Left lobe of liver (tissue), 2 donors: ENCODE measurements around the gene ACMSD. TPM values are rescaled to one million over a fixed set of nuclear protein-coding genes. Genes with fewer than 3 reads are reported as not detected.

Source experiments
- ATAC-seq: fragments of 200-7000 bp; cut with Tn5 transposase; one replicate; pipeline ENCODE4 v1.9.1; 2020; ENCODE audit warnings: mild to moderate bottlenecking, moderate library complexity
- DNase-seq: peaks from one replicate; pipeline ENCODE4 v3.0.0-alpha.2; 2020; ENCODE audit warnings: low spot score
- total RNA-seq: library from RNA; stranded (reverse); gene quantifications from one replicate; pipeline ENCODE4 v1.2.1, GENCODE V29; 2021
- donor health status: DM: no; HTN: no; CAD: no; lungs with moderate emphysema.
- donor health status: DM: no; HTN: yes; CAD: no.

The ACMSD gene
- total RNA-seq, 1 donor from 2014 or later = 123 TPM

GRCh38 chr2:134936691-134937090 lies 98.3 kb downstream of the ACMSD start:
- ATAC-seq (no peak), DNase-seq (no peak)

GRCh38 chr2:134943540-134943939 lies 105.1 kb downstream of the ACMSD start:
- ATAC-seq = no peak

GRCh38 chr2:134944975-134945374 lies 106.6 kb downstream of the ACMSD start:
- DNase-seq = no peak
- no peak for ATAC-seq

More at GRCh38 chr2:134943540-134943939, 105.1 kb downstream of the ACMSD start:
- DNase-seq = no peak

- no peak for ATAC-seq
- no peak for DNase-seq
Observed at GRCh38 chr2:134946073-134946472, 107.7 kb downstream of the ACMSD start.

- ATAC-seq (no peak), DNase-seq (no peak)
Observed at GRCh38 chr2:134949981-134950708, 111.7 kb downstream of the ACMSD start.

GRCh38 chr2:134950886-134951285 lies 112.5 kb downstream of the ACMSD start:
- ATAC-seq = no peak
- DNase-seq = no peak

Other genes starting within 250 kb of the ACMSD start
- gene TMEM163, start 119.6 kb upstream of the ACMSD start, total RNA-seq = 0.10 TPM
- 19.5 TPM for gene CCNT2, start 80.2 kb downstream of the ACMSD start, total RNA-seq
- not detected for gene MAP3K19, start 208.8 kb downstream of the ACMSD start, total RNA-seq
- 13.1 TPM for gene RAB3GAP1, start 213.7 kb downstream of the ACMSD start, total RNA-seq